ENCODE measurements around the gene FAM78A.

DNA sequence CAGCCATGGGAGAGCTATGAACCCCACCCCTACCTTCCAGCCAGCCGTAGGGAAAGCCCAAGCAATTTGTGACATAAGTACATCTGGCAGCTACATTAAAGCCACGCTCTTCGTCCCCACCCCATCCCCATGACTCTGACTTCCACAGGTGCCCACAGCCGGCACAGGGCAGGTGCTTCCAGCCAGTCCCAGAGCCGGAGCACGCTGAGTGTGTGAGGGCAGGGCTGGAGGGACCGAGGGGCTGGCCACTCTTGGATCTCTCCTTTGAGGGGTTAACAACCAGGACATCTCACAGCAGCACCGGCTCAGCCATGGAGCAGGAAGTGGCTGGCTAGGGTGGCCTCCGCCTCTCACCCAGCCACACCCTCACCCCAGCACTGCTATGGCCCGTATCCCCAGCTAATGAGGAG is 2.4 kb upstream of the FAM78A start:
- TF ChIP-seq, protein P1, sequence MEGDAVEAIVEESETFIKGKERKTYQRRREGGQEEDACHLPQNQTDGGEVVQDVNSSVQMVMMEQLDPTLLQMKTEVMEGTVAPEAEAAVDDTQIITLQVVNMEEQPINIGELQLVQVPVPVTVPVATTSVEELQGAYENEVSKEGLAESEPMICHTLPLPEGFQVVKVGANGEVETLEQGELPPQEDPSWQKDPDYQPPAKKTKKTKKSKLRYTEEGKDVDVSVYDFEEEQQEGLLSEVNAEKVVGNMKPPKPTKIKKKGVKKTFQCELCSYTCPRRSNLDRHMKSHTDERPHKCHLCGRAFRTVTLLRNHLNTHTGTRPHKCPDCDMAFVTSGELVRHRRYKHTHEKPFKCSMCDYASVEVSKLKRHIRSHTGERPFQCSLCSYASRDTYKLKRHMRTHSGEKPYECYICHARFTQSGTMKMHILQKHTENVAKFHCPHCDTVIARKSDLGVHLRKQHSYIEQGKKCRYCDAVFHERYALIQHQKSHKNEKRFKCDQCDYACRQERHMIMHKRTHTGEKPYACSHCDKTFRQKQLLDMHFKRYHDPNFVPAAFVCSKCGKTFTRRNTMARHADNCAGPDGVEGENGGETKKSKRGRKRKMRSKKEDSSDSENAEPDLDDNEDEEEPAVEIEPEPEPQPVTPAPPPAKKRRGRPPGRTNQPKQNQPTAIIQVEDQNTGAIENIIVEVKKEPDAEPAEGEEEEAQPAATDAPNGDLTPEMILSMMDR (conservative IDR thresholded peaks at IDR 0.05): no peak
- TF ChIP-seq EZH2 (IDR thresholded peaks at IDR 0.05; ENCODE audit: low read depth): no peak

All from PC-9 (cell line).